Measurements from ENCODE around the gene SLC7A4.
A peak's percentile ranks its signal among the peaks of the same experiment; 100 is the strongest.

The SLC7A4 gene

GRCh38 chr22:20989323-20990138 is 42.8 kb downstream of the SLC7A4 start:
- no peak for DNase-seq (ENCODE audit: low read depth)
- no peak overlapping the region for H3K4me3 ChIP-seq (ENCODE audit: control insufficient read depth, low read depth, low read length)
- TF ChIP-seq, protein P1, sequence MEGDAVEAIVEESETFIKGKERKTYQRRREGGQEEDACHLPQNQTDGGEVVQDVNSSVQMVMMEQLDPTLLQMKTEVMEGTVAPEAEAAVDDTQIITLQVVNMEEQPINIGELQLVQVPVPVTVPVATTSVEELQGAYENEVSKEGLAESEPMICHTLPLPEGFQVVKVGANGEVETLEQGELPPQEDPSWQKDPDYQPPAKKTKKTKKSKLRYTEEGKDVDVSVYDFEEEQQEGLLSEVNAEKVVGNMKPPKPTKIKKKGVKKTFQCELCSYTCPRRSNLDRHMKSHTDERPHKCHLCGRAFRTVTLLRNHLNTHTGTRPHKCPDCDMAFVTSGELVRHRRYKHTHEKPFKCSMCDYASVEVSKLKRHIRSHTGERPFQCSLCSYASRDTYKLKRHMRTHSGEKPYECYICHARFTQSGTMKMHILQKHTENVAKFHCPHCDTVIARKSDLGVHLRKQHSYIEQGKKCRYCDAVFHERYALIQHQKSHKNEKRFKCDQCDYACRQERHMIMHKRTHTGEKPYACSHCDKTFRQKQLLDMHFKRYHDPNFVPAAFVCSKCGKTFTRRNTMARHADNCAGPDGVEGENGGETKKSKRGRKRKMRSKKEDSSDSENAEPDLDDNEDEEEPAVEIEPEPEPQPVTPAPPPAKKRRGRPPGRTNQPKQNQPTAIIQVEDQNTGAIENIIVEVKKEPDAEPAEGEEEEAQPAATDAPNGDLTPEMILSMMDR (IDR thresholded peaks at IDR 0.05; ENCODE audit: control insufficient read depth, insufficient read depth, low read depth, low read length, missing control alignments) = no peak

DNA sequence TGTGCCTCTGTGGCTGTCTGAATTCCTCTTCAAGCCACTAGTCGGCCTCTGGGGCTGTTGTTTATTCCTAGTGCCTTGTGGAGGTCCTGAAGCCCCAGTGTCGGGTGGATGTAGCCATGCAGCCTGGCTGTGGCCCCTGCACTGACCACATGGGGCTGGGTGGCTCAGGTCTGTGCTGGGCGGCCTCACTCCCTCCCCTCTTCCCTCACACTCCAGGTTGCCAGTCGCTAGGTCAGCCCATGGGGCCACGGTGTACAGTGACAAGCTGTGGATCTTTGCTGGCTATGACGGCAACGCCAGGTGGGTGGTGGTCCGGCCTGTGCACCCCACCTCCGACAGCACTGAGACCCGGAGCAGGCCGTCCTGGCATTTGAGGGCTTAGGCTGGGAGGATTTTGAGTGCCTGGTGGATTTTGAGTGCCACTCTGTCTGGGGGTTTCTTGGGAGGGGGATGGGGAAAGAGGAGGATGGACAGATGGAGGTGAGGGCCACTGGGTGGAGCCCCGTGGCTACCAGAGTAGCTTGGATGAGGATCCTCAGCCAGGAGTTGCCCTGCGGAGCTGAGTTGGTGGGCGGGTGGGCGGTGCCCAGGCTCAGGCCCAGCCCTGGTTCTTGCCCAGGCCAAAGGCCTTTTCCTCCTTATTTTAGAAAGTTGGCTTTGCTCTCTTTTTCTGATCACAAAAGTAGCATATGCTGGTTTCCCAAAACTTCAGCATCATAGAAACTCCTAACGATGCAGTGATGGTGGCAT is 43.6 kb downstream of the SLC7A4 start:
- no peak for DNase-seq (ENCODE audit: low read depth)
- TF ChIP-seq, protein P1 (IDR thresholded peaks at IDR 0.05; ENCODE audit: control insufficient read depth, insufficient read depth, low read depth, low read length, missing control alignments) = no peak
- H3K4me3 ChIP-seq (ENCODE audit: control insufficient read depth, low read depth, low read length) = no peak overlapping the region

DNA sequence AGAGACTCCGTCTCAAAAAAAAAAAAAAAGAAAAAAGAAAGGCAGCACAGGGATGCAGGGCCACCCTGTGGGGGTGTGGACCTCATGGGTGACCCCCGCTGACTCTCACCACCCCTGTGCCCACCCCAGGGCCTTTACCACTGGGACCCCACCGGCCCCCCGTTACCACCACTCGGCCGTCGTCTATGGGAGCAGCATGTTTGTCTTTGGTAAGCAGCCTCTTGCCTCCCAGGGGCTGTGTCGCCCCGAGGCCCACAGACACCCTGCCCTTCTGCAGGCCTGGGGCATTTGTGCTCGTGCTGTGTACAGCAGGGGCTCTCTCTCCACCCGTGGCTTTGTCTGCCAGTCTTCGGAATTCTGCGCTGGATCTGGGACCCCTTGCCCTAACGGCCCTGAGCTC is 45.0 kb downstream of the SLC7A4 start:
- DNase-seq (ENCODE audit: low read depth) = no peak
- TF ChIP-seq, protein P1 (IDR thresholded peaks at IDR 0.05; ENCODE audit: control insufficient read depth, insufficient read depth, low read depth, low read length, missing control alignments) = no peak
- H3K4me3 ChIP-seq (ENCODE audit: control insufficient read depth, low read depth, low read length) = no peak overlapping the region

- TF ChIP-seq, protein P1 (IDR thresholded peaks at IDR 0.05; ENCODE audit: control insufficient read depth, insufficient read depth, low read depth, low read length, missing control alignments) = no peak
- no peak for DNase-seq (ENCODE audit: low read depth)
- no peak overlapping the region for H3K4me3 ChIP-seq (ENCODE audit: control insufficient read depth, low read depth, low read length)
These were observed 46.0 kb downstream of the SLC7A4 start for GRCh38 chr22:20986365-20986764.

DNA sequence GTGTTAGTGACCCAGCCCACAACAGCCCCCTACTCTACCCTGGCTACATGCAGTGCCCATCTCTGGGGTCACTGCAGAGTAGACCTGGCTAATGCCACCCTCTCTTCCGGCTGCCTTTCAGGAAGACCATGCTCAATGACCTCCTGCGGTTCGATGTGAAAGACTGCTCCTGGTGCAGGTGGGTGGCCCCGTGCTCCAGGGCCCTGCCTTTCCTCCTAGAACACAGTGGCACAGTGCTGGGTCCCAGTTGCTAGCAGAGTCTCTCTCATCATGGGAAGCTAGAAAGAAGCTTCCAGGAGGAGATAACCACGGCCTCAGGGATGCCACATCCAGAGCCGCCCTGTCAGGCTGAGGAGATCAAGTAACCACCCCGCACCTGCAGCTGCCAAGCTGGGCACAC is 46.6 kb downstream of the SLC7A4 start:
- no peak overlapping the region for H3K4me3 ChIP-seq (ENCODE audit: control insufficient read depth, low read depth, low read length)
- TF ChIP-seq, protein P1 (IDR thresholded peaks at IDR 0.05; ENCODE audit: control insufficient read depth, insufficient read depth, low read depth, low read length, missing control alignments) = no peak
- no peak for DNase-seq (ENCODE audit: low read depth)

DNA sequence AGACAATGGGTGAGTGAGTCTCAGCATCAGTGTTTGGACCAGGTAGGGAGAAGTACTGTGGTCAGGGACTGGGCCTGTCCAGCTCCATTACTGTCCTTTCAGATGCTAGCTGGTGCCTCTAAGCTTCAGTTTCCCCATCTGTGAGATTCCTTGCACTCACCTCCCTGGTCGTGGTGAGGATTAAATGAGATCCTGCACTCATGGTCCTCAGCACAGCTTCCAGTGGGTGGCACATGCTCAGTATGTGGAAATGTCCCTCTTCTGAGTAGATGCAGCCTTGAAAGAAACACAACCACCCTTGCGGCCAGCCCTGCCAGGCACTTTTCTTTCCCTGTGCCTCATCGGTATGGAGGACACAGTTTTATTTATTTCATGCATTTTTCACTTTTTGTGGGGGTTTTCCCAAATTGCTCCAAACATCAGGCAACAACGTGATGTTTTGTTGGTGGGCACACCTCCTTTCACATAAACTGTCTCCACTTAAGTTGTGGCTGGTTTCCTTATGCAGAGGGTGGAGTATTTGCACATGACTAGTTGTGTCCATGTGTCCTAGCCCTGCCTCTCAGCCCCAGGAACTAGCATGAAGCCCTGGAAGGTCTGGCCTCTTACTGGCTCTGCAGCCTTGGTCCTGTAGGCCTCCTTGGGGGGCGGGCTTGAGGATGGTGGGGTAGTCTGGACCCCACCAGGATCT is 49.1 kb downstream of the SLC7A4 start:
- H3K4me3 ChIP-seq (ENCODE audit: control insufficient read depth, low read depth, low read length) = peak overlapping the region; percentile 92
- TF ChIP-seq, protein P1 (IDR thresholded peaks at IDR 0.05; ENCODE audit: control insufficient read depth, insufficient read depth, low read depth, low read length, missing control alignments) = no peak
- DNase-seq (ENCODE audit: low read depth) = no peak
